Peyer's patch (tissue), 4 donors: Measurements from ENCODE around the gene SELENOH.

ENCODE experiments used
- CTCF ChIP-seq, 6 experiments: fragments of 450-650 bp in 4 of 6; fragments of 200-600 bp in 2 of 6; sonication (generic) in 1 of 6; IDR thresholded peaks; one replicate each; pipeline ENCODE4 v1.5.1; 2017 to 2019; ENCODE audit warnings: antibody characterized with exemption in 6 of 6, mild to moderate bottlenecking in 3 of 6, moderate library complexity in 1 of 6
- POLR2A ChIP-seq, 2 donors: fragments of 450-650 bp; IDR thresholded peaks; one replicate each; pipeline ENCODE4 v1.5.1; 2017; ENCODE audit warnings: antibody characterized with exemption in 2 of 2, mild to moderate bottlenecking in 2 of 2, moderate library complexity in 2 of 2

- TF ChIP-seq CTCF (IDR thresholded peaks at IDR 0.05) (no peak), POLR2A (IDR thresholded peaks at IDR 0.05) (no peak)
Observed at GRCh38 chr11:57785072-57785471, 43.8 kb downstream of the SELENOH start.
